Left forelimb (tissue), 1 donor: ENCODE measurements around the gene DDX31.
"Not testable (repeated sequence)": the region's sequence is repeated elsewhere in the genome, so short reads cannot be mapped to it uniquely, and the experiment has no call there.

Source experiments
- DNase-seq: peaks from one replicate; pipeline ENCODE4 v3.0.0-alpha.2; 2018; ENCODE audit warnings: low spot score

DDX31 gene

GRCh38 chr9:132669698-132670456 lies at the start of gene DDX31:
DDX31 (minus strand) TSS chr9:132669983; CDS start chr9:132669934, 49 bp downstream.
- peak; percentile 92 for DNase-seq

DNA sequence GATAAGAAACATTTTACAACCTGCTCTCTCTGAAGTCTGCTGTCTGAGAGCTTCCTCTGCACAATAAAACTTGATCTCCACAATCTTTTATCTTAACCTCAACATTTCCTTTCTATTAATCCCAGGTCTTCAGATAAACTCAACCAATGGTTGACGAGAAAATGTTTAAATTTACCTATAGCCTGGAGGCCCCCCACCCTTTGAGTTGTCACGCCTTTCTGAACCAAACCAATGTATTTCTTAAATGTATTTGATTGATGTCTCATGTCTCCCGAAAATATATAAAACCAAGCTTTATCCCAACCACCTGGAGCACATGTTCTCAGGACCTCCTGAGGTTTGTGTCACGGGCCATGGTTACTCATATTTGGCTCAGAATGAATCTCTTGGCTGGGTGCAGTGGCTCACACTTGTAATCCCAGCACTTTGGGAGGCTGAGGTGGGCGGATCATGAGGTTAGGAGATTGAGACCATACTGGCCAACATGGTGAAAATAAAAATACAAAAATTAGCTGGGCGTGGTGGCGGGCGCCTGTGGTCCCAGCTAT lies 48.7 kb upstream of the DDX31 start:
- not testable (repeated sequence) for DNase-seq

- no peak for DNase-seq
Measured at GRCh38 chr9:132717326-132717945, 47.7 kb upstream of the DDX31 start.

DNA sequence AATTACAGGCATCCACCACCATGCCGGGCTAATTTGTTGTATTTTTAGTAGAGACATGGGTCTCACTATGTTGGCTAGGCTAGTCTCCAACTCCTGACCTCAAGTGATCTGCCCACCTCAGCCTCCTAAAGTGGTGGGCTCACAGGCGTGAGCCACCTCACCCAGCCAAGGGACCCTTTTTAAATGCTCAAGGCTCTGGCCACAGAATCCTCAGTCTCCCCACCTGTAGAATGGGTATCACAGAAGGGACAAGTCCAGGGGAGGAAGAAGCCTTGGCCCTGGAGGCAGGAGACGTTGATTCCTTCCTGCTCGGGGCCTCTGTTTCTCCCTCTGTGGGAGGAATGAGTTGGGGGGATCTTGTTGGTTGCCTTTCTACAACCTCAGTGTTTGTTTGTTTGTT lies 46.2 kb upstream of the DDX31 start:
- DNase-seq: no peak

DNA sequence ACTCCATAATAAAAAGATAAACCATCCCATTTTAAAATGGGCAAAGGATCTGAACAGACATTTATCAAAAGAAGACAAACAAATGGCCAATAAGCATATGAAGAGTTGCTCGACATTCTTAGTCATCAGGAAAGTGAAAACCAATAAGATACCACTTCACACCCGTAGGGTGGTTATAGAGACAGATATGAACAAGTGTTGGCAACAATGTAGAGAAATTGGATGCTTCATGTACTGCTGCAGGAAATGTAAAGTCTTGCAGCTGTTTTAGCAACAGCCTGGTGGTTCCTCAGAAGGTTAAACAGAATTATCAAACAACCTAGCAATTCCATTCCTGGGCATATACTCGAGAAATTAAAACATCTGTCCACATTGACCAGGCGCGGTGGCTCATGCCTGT lies 43.0 kb upstream of the DDX31 start:
- DNase-seq: no peak

DNA sequence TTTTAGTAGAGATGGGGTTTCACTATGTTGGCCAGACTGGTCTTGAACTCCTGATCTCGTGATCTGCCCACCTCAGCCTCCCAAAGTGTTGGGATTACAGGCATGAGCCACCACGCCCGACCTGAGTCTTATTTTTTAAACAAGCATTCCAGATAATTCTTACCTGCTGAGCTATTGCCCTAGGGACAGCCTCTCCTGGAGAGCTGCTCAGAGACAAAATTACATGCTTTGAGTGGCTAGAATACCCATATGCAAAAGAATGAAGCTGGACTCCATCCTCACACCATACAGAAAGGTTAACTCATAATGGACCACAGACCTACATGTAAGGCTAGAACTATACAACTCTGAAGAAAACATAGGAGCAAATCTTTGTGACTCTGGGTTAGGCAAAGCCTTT lies 42.1 kb upstream of the DDX31 start:
- DNase-seq: no peak

DNA sequence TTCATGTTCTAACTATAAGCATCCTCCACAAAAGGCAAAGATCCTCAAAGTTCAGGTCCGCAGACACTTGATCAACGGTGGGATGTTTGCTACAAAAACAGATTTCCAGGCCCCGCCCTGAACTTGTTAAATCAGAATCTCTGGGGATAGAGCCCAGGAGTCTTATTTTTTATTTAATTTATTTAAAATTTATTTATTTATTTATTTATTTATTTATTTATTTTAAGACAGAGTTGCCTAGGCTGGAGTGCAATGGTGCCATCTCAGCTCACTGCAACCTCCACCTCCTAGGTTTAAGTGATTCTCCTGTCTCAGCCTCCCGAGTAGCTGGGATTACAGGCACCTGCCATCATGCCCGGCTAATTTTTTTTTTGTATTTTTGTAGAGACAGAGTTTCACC lies 41.4 kb upstream of the DDX31 start:
- DNase-seq: not testable (repeated sequence)

DNA sequence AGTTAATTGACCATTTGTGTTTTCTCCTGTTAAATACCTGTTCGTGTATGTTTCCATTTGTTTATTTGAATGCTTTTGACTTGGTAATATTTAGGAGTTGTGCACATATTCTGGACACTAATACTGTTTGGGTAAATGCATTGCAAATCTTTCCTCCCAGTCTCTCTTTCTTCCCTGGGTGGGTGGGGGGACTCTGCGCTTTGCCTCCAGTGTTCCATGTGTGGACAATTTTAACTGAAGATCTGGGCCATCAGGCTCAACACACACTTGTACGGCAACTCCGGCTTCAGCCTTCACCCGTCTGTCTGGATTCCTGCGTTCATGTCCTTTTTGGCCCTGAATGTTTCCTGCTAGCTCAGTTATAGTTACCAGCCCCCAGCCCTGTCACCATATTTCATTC lies 40.5 kb upstream of the DDX31 start:
- no peak for DNase-seq

GRCh38 chr9:132708769-132709430 lies 39.1 kb upstream of the DDX31 start:
- DNase-seq: no peak

- no peak for DNase-seq
Measured at GRCh38 chr9:132708239-132708638, 38.5 kb upstream of the DDX31 start.

GRCh38 chr9:132703336-132703735 lies 33.6 kb upstream of the DDX31 start:
- no peak for DNase-seq

DNA sequence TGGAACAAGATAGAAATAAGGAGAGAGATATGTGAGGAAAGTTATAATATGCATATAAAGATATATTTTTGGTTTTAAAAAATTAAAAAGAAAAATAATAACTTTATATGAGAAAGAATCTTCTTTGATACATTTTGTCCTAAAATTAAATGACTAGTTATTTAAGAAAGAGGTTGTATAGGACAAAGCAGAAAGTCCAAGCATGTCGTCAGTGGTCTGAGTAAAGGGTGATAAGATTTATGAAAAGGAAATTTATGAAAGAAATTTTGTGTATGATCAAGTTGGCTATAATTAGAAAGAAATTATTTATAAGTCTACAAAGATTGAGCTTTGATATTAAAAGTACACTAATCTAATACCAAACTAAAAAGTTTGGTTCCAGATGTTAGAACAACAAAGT lies 32.5 kb upstream of the DDX31 start:
- no peak for DNase-seq

DNA sequence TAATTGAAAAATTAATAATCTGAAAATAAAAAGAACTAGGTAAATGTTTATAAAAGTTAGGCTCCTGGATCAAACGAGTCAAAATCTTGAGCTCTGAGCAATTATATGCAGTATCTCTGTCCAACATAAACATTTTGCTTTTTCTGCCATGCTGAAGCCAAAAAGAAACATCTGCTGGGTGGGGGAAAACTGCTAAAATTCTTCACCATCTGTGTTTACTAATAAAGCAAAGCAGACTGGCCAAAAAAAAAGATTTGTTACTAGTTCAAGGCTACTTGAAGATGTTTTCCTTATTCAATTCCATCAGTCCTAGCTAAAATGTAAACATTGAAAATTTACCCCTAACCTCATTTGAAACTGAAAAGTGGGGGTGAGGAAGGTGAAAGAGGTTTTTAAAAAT lies 30.2 kb upstream of the DDX31 start:
- DNase-seq: no peak

DNA sequence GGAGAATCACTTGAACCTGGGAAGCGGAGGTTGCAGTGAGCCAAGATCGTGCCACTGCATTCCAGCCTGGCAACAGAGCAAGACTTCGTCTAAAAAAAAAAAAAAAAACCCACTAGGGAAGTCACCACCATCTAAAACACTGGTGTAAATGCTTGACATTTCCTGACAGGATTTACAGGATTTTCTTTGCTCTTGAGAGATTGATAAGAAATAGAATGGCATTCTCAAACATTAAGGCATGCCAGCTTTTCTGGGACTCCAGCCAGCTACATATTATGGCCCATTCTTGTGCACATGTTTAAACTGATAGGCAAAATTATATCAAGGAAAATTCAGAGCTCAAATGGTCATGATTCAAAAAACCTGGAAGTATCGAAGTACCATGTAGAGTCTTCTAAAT lies 29.2 kb upstream of the DDX31 start:
- no peak for DNase-seq

DNA sequence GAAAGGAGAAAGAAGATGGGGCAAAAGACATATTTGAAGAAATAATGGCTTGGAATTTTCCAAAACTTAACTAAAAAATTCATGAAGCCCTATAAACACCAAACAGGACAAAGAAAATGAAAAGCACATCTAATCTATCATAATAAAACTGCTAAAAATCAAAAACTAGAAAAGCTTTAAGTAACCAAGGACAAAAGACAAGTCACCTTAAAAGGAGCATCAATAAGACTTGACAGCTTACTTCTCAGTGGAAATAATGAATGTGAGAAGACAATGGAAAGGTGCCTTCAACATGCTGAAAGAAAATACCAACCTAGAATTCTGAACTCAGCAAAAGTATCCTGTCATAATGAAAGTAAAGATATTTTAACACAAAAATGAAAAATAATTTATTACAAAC lies 27.4 kb upstream of the DDX31 start:
- DNase-seq: no peak

GRCh38 chr9:132694144-132694543 lies 24.4 kb upstream of the DDX31 start:
- DNase-seq: no peak

DNA sequence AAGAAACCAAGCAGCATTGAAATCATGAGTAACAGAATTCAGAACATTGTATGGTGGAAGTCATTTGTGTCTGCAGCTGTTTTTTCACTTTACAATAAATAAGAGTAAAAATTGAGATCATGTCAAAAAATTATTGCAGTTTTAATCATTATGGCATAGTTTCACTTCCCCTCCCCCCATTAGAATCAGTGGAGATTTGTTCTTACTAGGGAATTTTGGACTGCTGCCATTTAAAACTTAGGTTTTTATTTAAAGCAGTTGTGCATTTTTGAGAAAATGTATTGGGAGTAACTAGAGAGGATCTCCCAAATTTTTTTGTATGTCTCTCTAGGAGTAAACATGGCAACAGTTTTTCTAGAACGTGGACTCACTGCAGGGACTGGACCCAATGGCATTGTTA lies 20.9 kb upstream of the DDX31 start:
- DNase-seq: no peak

DNA sequence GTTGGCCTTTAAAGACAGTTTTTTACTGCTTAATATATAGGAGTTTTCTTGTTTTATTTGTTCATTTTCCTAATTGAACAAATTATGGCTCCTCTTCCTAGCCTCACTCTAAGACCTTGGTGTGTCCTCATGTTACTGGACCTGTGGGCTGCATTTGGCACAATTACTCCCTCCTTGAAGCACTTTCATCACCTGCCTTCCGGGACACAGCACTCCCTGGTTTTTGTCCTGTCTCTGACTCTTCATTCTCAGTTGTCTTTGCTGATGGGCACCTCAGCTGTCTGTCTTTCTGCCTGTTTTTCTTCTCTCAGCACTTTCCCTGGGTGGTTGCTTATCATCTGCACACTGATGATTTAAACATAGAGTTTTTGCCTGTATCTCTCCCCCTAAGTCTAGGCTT lies 14.1 kb upstream of the DDX31 start:
- no peak for DNase-seq

GRCh38 chr9:132681561-132681960 lies 11.8 kb upstream of the DDX31 start:
- DNase-seq: no peak

- no peak for DNase-seq
Measured at GRCh38 chr9:132679946-132680625, 10.3 kb upstream of the DDX31 start.

GRCh38 chr9:132677976-132678375 lies 8.2 kb upstream of the DDX31 start:
- DNase-seq: no peak

DNA sequence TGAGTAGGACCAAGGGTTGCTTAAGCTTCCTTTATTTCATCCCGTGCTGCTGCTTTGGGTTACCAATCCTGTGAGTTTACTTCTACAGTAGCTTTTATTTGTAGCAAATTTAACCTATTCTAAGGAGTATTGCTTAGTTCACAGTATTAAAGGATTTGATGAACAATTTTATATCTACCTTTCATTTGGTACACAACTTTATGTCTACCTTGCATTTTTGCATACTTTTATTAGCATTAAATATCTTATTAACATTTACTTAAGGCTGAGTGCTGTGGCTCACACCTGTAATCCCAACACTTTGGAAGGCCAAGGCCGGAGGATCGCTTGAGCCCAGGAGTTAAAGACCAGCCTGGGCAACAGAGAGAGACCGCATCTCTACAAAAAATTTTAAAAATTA lies 4.7 kb upstream of the DDX31 start:
- no peak for DNase-seq
